HG03558 (cell line): ENCODE data around the gene TNFAIP8L3.

Experiments
- ATAC-seq: cut with Tn5 transposase; IDR thresholded peaks from one replicate; pipeline ENCODE4 v1.9.1; 2021; ENCODE audit warnings: moderate number of reproducible peaks; ENCODE audit not compliant: unreplicated experiment; ENCODE audit errors: extremely low read depth

Gene TNFAIP8L3

GRCh38 chr15:51016615-51017014 lies 78.1 kb downstream of the TNFAIP8L3 start:
- ATAC-seq: no peak

GRCh38 chr15:51011212-51011611 lies 83.5 kb downstream of the TNFAIP8L3 start:
- no peak for ATAC-seq

- ATAC-seq: no peak
These were observed 87.5 kb downstream of the TNFAIP8L3 start for GRCh38 chr15:51007131-51007666.
